ENCODE measurements around the gene RAPGEF6.

GRCh38 chr5:131460133-131460532, 174.9 kb downstream of the RAPGEF6 start:
- TF ChIP-seq CTCF (IDR thresholded peaks at IDR 0.05) (no peak), POLR2A (IDR thresholded peaks at IDR 0.05) (no peak)
